ENCODE results near the gene PLCXD3. TPM values are rescaled to one million over a fixed set of nuclear protein-coding genes. Genes with fewer than 3 reads are reported as not detected.

The PLCXD3 gene
- total RNA-seq, 6 donors from 2014 or later = 1.0 to 2.9 (median 2.2) TPM

DNA sequence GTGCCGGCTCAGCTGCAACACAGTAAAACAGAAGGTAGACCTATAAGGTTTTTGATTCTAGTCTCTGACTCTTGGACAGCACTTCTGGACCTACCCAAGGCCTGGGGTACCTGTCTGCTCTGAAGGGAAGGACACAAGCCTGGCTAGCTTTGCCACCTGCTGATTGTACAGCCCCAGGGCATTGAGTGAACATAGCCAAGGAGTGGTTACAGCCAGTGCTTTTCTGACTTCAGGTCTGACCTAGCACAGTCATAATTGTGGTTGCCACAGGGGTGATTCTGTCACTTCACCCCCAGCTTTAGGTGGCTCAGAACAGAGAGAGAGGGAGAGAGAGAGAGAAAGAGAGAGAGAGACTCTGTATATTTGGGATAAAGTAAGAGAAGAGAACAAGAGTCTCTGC, 118.4 kb downstream of the PLCXD3 start:
- H3K27ac ChIP-seq = no peak overlapping the region
- H3K4me1 ChIP-seq = no peaks in the 10 kb centered on the region
- no peaks in the 10 kb centered on the region for H3K36me3 ChIP-seq
- no peak overlapping the region for H3K4me3 ChIP-seq
- 100% methylated on average over 1 of the region's 1 CpG for WGBS, 2 donors
- peaks cover 0 to 2% (median 0%) of the 10 kb centered on the region in 4 donors for H3K9me3 ChIP-seq
- ATAC-seq (ENCODE audit: low FRiP score in 2 of 2) (no peak), DNase-seq (no peak)
- no peaks in the 10 kb centered on the region for H3K27me3 ChIP-seq
- no peak for TF ChIP-seq POLR2AphosphoS5 (IDR thresholded peaks at IDR 0.05)
- no peak for TF ChIP-seq CTCF (IDR thresholded peaks at IDR 0.05)
- TF ChIP-seq POLR2A (IDR thresholded peaks at IDR 0.05) = no peak
- TF ChIP-seq EP300 (IDR thresholded peaks at IDR 0.05) = no peak

GRCh38 chr5:41374631-41375030, 135.8 kb downstream of the PLCXD3 start:
- no peak for TF ChIP-seq CTCF (IDR thresholded peaks at IDR 0.05)
- no peak for TF ChIP-seq POLR2A (IDR thresholded peaks at IDR 0.05)
- TF ChIP-seq EP300 (IDR thresholded peaks at IDR 0.05) = no peak
- no peak for TF ChIP-seq POLR2AphosphoS5 (IDR thresholded peaks at IDR 0.05)
- 87 to 88% methylated on average over 2 of the region's 2 CpGs for WGBS, 2 donors
- no peaks in the 10 kb centered on the region for H3K4me1 ChIP-seq
- DNase-seq (no peak), ATAC-seq (ENCODE audit: low FRiP score in 2 of 2) (no peak)
- no peaks in the 10 kb centered on the region for H3K9me3 ChIP-seq
- no peak overlapping the region for H3K27ac ChIP-seq
- no peak overlapping the region for H3K4me3 ChIP-seq
- H3K27me3 ChIP-seq = no peaks in the 10 kb centered on the region
- no peaks in the 10 kb centered on the region for H3K36me3 ChIP-seq

GRCh38 chr5:41373230-41373629, 137.2 kb downstream of the PLCXD3 start:
- DNase-seq = no peak
- Histone ChIP-seq H3K27ac (no peak overlapping the region), H3K9me3 (no peaks in the 10 kb centered on the region), H3K27me3 (no peaks in the 10 kb centered on the region), H3K4me3 (no peak overlapping the region), H3K36me3 (no peaks in the 10 kb centered on the region), H3K4me1 (no peaks in the 10 kb centered on the region)
- no peak for ATAC-seq (ENCODE audit: low FRiP score in 2 of 2)
- TF ChIP-seq POLR2A (IDR thresholded peaks at IDR 0.05) (no peak), EP300 (IDR thresholded peaks at IDR 0.05) (no peak), CTCF (IDR thresholded peaks at IDR 0.05) (no peak), POLR2AphosphoS5 (IDR thresholded peaks at IDR 0.05) (no peak)
- 79 to 87% methylated on average over 5 of the region's 5 CpGs for WGBS, 2 donors

GRCh38 chr5:41371738-41372137, 138.7 kb downstream of the PLCXD3 start:
- H3K27ac ChIP-seq = no peak overlapping the region
- H3K4me1 ChIP-seq = no peaks in the 10 kb centered on the region
- DNase-seq (no peak), ATAC-seq (ENCODE audit: low FRiP score in 2 of 2) (no peak)
- H3K36me3 ChIP-seq = no peaks in the 10 kb centered on the region
- no peaks in the 10 kb centered on the region for H3K9me3 ChIP-seq
- H3K27me3 ChIP-seq = no peaks in the 10 kb centered on the region
- WGBS, 2 donors = 44 to 48% methylated on average over 2 of the region's 2 CpGs
- H3K4me3 ChIP-seq = no peak overlapping the region
- TF ChIP-seq EP300 (IDR thresholded peaks at IDR 0.05) (no peak), CTCF (IDR thresholded peaks at IDR 0.05) (no peak), POLR2AphosphoS5 (IDR thresholded peaks at IDR 0.05) (no peak), POLR2A (IDR thresholded peaks at IDR 0.05) (no peak)

GRCh38 chr5:41370482-41370881, 139.9 kb downstream of the PLCXD3 start:
- WGBS, 2 donors = 45 to 54% methylated on average over 4 of the region's 4 CpGs
- ATAC-seq (ENCODE audit: low FRiP score in 2 of 2) (no peak), DNase-seq (no peak)
- Histone ChIP-seq H3K4me3 (no peak overlapping the region), H3K4me1 (no peaks in the 10 kb centered on the region), H3K27ac (no peak overlapping the region), H3K9me3 (no peaks in the 10 kb centered on the region), H3K36me3 (no peaks in the 10 kb centered on the region), H3K27me3 (no peaks in the 10 kb centered on the region)
- TF ChIP-seq POLR2AphosphoS5 (IDR thresholded peaks at IDR 0.05) = no peak
- no peak for TF ChIP-seq POLR2A (IDR thresholded peaks at IDR 0.05)
- no peak for TF ChIP-seq EP300 (IDR thresholded peaks at IDR 0.05)
- TF ChIP-seq CTCF (IDR thresholded peaks at IDR 0.05) = no peak

All from upper lobe of left lung (tissue), 6 donors.